Measurements from ENCODE around the gene KLHL13.
A peak's percentile ranks its signal among the peaks of the same experiment; 100 is the strongest.
"Not testable (repeated sequence)": the region's sequence is repeated elsewhere in the genome, so short reads cannot be mapped to it uniquely, and the experiment has no call there.

Gene KLHL13

DNA sequence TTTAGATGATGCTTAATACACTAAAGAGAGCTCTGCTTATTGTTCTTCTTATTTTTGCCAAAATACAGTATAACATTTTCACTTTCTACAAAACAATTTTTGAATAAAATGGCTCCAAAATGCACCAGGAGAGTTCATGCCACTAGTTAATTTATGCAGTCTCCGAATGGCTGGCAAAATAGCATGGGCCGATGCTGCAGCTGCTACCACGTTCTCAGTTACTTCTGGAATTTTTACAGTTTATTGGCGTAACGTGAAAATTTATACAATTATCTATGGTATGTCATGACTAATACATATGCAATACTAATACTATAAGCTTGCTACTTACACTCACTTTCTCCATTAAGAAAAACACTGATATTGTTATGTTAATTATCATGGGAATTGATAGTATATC, 16.5 kb downstream of the KLHL13 start:
- intact Hi-C loops (cut with DNase I) = no loop called here
- DNase-seq = no peak

DNA sequence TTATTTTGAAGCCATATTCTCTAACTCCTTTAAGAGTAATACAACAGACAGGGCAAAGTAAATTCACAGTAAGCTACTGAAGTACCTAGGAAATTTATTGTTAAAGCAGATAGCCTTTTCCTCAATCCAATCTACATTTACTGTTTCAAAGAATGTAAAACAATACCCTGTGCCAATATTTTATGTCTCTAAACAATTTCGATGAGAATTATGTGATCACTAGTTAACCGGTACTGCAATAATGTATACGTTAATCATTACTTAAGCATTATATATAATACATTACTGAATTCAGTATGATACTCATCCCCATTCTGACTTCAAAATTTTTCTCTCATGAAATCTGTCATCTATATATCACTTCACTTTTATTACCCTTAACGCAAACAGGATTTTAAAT, 28.5 kb downstream of the KLHL13 start:
- intact Hi-C loops (cut with DNase I) = no loop called here
- no peak for DNase-seq

DNA sequence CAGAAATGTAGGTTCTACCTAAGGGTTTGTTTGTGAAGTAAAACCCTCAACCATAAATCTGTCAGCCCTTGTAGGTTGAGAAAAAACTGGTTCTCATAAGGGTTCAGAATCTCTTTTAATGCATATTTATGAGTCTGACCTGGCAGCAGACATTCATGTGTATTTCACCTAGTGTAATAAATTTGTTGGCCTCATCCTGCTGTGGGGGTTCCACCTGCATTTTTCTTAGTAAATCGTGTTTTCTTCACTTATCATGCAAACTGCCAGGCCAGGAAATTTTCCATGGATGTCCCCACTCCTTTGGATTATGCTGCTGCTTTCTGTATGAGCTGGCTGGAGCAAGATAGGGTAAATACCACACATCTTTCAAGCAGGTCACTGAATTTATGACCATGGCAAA, 42.4 kb downstream of the KLHL13 start:
- intact Hi-C loops (cut with DNase I) = no loop called here
- no peak for DNase-seq

DNA sequence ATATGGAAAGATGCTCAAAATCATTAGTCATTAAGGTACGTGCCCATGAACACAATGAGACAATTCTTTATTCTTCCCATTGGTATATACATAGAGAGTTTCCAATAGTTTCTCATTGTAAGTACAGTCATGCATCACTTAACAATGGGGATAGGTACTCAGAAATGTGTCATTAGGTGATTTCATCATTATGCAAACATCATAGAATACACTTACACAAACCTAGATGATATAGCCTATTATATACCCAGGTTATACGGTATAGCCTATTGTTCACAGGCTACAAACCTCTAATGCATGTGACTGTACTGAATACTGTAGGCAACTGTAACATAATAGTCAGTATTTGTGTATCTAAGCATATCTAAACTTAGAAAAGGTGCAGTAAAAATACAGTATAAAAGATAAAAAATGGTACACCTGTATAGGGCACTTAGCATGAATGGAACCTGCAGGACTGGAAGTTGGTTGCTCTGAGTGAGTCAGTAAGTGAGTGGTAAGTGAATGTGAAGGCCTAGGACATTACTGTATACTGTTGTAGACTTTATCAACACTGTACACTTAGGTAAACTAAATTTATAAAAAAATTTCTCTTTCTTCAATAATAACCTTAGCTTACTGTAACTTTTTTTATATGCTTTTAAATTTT, 49.6 kb downstream of the KLHL13 start:
- no peak for DNase-seq
- intact Hi-C loops (cut with DNase I) = no loop called here

DNA sequence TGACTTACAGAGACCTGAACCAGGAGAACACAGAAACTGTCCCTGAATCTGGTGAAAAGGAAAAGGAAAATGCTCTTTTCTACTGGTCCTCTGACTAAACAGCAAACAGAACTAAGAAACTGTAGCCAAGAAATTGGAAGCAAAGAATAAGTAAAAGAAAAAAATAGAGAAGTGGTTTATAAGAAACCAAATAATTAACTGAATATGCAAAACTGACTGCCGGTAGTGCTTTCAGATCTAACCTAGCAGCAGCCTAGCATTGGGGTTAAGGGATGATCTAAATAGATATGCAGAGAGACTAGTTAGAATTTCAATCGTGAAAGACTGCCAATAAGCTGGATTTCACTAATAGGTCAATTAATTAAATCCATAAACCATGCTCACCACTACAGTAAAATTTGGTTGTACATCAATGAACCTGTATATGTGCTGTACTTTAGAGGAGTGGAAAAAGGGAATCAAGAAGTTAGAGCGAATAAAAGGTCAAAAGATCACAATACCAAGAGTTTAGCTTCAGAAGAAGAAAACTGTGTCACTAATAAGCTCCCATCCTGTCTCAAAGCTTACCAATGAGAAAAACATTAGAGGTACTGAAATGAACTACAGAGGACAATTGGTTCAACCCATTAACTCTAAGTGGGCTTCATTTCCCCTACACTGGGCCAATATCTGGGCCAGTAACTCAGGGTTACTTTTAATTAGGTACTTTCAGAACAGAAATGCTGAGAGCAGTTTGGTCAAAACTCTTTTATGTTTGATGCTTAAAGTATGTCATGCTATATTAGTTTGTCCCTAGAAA, 53.6 kb downstream of the KLHL13 start:
- intact Hi-C loops (cut with DNase I) = no loop called here
- DNase-seq = no peak

DNA sequence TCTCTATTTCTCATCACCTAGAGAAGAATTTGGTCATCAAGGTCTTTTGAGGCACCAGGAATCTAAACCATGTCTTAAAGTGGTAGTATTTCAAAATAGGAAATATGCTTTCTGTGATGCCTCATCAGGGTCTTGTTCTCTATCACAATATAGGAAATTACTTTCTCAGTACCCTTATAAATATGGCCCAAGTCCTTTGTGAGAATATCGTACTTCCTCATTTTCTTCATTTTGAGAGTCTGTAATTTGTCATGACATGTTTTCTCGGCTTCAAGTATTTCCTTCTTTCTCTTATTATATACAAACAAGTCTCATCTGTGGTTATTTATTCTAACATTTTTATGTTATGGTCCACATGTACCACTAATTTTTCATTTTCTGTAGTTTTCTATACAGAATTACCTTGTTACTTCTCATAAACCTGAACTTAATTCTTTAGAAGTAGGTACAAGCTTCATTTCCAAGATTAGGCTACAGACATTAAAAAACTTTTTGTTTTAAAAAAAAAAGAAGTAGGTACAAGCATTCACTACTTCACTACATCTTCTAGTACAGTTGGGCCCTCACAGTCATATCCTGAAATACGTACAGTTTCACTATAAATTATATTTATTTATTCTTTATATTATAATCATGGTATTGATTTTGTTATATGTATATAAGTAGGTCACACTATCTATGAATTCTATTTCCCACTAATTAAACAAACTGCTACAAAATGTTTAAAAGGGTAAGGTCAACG, 54.4 kb downstream of the KLHL13 start:
- intact Hi-C loops (cut with DNase I) = no loop called here
- DNase-seq = no peak

DNA sequence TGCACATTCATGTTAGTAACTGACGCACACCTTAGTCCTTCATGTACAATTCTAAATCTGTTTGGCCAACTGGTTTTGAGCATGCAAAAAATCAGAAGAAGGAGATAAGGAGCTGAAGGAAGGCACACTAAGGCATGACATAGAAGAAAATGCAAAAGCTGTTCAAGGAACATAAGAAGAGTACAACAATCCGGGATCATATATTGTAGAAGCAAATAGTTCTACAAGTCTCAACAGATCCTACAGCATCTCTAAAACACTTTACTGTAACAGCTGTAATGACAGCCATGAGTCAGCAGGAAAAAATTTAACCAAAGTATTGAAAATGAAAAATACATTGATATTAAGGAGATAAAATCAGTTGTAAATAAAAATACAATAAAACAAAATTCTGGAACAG, 57.7 kb downstream of the KLHL13 start:
- no peak for DNase-seq
- intact Hi-C loops (cut with DNase I) = no loop called here

DNA sequence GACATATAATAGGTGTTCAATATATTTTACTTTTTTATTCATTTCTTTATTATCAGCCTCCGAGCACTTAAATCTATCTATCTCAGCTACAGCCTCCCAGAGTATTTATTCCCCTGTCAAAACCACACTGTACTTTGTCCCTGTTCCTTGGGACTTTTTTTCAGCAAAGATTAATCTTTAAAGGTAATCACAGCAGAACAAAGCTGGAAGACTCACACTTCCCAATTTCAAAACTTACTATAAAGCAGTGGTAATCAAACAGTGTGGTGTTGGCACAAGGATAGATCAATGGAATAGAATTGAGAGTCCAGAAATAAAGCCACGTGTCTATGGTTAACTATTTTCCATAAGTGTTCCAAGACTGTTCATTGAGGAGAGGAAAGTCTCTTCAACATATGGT, 59.7 kb downstream of the KLHL13 start:
- no peak for DNase-seq
- intact Hi-C loops (cut with DNase I) = no loop called here

DNA sequence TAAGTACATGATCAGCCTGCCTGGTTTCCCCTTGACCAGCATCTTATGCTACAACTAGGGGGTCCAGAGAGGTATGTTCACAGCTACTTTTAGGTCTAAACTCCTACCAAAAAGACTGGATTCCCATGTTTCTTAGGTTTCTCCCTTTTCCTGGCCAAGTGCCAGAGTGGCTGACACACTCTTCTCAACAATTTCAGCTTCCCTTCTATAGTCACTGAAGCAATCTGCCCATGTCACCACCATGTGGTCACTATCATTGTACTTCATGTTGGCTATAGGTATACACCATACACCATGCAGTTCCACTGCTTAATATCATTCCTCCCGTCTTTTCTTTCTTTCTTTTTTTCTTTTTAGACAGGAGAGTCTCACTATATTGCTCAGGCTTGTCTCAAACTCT, 66.9 kb downstream of the KLHL13 start:
- DNase-seq = no peak
- intact Hi-C loops (cut with DNase I) = no loop called here

DNA sequence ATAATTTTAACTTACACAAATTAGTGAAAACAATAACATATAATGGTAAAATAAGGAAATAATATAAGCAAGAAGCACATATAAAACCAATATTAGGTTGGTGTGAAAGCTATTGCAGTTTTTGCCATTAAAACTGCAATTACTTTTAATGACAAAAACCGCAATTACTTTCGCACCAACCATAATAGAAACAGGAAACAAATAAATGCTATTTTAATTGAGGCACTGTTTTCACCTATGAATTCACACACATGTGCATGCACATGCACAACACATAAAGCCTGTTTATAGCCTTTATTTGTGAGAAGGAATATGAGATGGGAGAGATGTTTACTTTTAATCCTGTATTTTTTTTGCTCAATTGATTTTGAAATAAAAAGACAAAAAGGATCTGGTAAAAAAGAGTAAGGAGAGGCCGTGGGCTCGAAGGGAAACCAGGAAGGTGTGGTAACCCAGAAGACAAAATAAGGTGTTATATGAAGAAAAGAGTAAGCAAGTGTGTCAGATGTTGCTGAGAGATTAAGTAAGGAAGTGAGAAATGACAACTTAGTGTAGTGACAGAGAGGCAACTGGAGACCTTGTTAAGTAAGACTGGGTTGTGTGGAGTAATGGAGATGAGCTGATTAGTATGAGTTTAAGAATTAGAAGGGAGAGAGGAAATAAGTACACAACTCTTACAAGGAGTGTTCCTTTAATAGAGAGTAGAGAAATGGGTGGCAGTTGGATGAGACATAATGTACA, 69.0 kb downstream of the KLHL13 start:
- no peak for DNase-seq
- intact Hi-C loops (cut with DNase I) = no loop called here

DNA sequence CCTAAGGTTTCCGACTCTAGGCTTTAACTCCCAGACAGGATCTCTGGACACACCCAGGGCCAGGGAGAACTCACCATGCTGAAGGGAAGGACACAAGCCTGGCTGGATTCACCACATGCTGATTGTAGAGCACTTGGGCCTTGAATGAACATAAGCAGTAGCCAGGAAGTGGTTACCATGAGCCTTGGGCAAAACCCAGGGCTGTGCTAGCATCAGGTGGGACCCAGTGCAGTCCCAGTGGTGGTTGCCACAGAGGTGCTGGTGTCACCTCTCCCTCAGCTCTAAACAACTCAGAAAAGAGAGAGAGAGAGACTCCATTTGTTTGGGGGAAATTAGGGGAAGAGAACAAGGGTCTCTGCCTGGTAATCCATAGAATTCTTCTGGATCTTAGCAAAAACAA, 77.0 kb downstream of the KLHL13 start:
- peak in 1 of 10 donors; percentile 43 for DNase-seq
- intact Hi-C loops (cut with DNase I) = no loop called here

DNA sequence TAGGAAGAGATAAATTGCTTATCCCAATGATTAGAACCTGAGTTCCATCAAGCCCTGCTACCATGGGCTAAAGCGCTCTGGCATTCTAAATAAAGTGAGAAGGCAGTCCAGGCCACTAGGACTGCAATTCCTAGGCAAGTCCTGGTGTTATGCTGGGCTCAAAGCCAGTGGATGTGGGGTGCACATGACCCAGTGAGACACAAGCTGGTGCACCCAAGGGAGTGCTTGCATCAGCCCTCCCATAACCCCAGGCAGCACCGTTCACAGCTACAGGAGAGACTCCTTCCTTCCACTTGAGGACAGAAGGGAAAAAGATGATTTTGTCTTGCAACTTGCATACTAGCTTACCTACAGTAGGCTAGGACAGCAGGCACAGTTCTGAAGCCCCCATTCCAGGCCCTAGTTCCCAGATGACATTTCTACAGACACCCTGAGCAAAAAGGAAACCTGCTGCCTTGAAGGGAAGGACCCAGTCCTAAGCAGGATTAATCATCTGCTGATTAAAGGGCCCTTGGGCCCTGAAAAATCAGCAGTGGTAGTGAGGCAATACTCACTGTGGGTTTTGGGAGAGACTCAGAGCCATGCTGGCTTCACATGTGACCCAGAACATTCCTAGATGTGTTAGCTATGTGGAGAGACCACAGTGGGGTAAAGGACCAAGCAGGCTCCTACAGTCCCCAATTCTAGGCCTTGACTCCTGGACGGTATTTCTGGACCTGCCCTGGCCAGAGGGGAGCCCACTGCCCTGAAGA, 77.8 kb downstream of the KLHL13 start:
- intact Hi-C loops (cut with DNase I) = no loop called here
- peak in 1 of 10 donors; percentile 53 for DNase-seq

DNA sequence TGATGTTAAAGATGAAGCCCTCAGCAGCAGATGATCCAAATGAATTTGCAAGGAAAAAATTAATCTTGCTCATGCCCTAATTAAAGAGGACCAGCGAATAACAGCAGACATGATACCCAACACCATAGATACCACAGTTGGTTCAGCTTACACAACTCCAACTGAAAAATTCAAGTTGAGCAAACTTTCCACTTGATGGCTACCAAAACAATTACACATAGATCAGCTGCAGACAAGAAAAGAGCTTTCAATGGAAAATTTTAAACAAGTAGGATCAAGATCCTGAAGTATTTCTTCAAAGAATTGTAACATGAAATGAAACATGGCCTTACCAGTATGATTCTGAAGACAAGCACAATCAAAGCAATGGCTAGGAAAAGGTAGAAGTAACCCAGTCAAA, 90.0 kb downstream of the KLHL13 start:
- no peak for DNase-seq
- intact Hi-C loops (cut with DNase I) = no loop called here

DNA sequence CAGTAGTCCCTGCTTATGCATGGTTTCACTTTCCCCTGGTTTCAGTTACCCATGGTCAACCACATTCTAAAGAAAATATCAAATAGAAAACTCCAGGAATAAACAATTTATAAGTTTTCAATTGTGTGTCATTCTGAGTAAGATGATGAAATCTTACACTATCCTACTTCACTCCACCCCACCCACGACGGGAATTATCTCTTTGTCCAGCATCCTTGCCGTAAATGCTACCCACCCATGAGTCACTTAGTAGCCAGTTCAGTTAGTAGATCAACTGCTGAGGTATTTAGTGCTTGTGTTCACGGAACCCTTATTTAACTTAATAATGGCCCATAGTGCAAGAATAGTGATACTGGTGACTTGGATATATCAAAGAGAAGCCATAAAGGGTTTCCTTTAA, 91.4 kb downstream of the KLHL13 start:
- DNase-seq = no peak
- intact Hi-C loops (cut with DNase I) = no loop called here

DNA sequence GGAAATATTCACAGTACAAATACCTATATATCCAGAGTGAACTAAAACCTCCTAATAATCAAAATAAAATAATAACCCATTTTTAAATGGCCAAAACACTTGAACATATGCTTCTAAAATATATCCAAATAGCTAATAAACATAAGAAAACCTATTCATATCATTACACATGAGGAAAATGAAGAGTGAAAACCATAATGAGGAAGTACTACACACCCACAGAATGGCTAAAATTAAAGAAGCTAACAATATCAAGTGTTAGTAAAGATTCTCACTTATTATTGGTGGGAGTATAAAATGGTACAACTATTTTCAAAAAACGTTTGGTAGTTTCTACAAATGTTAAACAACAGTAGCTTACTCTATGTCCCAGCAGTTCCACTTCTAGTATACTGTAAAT, 92.1 kb downstream of the KLHL13 start:
- no peak for DNase-seq
- intact Hi-C loops (cut with DNase I) = no loop called here

DNA sequence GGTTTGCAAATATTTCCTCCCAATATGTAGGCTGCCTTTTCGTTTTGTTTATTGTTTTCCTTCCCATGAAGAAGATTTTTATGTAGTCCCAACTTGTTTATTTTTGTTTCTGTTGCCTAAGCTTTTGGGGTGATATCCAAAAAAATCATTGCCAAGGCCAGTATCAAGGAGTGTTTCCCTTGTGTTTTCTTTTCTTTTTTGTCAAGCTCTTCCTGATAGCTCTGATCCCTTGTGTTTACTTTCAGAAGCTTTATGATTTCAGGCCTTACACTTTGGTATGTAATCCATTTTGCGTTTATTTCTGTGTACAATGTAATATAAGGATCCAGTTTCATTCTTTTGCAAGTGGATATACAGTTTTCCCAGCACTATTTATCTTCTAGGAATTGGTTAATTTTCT, 93.9 kb downstream of the KLHL13 start:
- DNase-seq = no peak
- intact Hi-C loops (cut with DNase I) = no loop called here

DNA sequence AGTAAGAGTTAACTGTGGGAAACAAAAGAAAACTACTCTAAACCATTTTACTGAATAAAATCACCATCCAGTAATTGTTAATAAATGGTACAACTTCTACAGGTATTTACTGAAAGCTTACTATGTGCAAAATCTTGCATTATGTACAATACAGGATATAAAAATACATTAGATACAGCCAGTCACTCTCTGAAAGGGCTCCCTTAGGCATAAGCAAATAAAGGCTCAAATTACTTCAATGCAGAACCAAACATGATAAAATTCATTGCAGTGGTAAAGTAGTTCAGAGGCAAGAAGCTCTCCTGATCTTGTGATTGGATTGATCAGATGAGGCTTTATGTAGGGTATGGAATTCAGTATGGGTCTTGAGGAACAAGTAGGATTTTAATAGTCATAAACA, 100.2 kb downstream of the KLHL13 start:
- no peak for DNase-seq
- intact Hi-C loops (cut with DNase I) = no loop called here

DNA sequence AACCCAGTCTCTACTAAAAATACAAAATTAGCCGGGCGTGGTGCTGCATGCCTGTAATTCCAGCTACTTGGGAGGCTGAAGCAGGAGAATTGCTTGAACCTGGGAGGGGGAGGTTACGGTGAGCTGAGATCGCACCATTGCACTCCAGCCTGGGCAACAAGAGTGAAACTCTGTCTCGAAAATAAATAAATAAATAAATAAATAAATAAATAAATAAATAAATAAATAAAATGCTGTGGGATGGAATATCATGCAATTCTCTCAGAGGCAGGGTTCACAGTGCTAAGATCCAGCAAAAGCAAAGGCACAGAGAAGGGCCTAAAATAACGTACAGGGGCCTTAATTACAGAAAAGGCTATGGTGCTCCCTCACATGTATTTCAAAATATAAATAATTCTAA, 114.2 kb downstream of the KLHL13 start:
- intact Hi-C loops (cut with DNase I) = not testable (repeated sequence)

DNA sequence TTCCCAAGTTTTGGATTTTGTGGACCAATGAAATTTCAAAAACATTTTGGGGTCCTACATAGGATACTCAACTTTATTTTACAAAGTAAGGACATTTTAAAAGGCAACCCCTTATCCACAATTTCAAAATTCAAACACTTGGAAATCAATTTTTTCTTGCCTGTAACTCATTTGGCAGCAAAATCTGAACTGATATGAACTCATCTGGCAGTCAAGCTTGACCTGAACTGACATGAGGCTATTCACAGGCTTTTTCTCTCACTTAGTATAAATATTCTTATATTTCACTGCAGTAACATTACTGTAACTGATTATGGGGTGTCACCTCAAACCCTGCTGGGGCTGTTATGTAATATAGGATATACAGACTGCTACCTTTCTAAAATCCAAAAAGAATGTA, 116.1 kb downstream of the KLHL13 start:
- no peak for DNase-seq
- intact Hi-C loops (cut with DNase I) = no loop called here

More for the DNA sequence above, 114.2 kb downstream of the KLHL13 start:
- not testable (repeated sequence) for DNase-seq

DNA sequence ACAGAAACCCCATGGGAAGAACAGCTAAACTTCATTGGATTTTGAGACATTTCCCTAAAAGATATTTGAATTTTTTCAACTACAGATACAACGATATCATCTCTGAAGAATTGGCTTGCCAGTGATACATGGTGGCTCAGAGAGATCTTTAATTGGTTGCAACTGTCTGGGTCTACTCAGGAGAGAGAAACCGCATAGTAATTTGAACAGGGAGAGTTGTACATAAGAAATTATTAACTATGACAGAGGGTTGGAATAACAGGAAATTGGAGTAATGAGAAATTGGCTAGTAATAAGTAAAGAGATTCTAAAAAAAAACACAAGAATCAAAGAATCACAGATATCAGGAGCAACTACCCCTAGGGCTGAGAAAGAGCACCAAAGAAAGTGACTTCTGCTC, 118.4 kb downstream of the KLHL13 start:
- intact Hi-C loops (cut with DNase I) = loop anchor here (10.0 kb wide), 1 partner anchor 257 kb away; no protein-coding TSS in a partner anchor
- no peak for DNase-seq
